ACHN (cell line): ENCODE results near the gene AASDH.

Source experiments
- DNase-seq: peaks from one replicate; pipeline ENCODE4 v3.0.0-alpha.2; 2015
- in situ Hi-C: cut with HindIII; loops from 2 replicates; pipeline ENCODE4 v1.10.0; 2017; ENCODE audit warnings: low sequenced_read_pairs, low pct_ligation_motif_present, low pct_unique_long_range_greater_than_20kb

AASDH gene

DNA sequence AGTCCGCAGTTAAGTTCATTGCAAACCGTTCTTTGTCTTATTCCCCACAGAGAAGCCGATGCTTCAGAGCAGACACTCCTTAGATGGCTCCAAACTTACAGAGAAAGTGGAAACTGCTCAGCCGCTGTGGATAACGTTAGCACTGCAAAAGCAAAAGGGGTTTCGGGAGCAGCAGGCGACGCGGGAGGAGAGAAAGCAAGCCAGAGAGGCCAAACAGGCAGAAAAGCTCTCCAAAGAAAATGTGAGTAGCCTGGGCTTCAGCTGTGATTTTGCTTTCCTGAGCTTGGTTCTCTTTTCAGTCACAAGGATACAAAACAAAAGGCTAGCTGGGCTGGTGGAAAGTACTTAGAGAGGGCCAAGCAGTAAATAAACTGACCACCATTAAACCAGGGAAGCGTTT is 64.0 kb downstream of the AASDH start:
- in situ Hi-C loops: no loop called here
- no peak for DNase-seq

DNA sequence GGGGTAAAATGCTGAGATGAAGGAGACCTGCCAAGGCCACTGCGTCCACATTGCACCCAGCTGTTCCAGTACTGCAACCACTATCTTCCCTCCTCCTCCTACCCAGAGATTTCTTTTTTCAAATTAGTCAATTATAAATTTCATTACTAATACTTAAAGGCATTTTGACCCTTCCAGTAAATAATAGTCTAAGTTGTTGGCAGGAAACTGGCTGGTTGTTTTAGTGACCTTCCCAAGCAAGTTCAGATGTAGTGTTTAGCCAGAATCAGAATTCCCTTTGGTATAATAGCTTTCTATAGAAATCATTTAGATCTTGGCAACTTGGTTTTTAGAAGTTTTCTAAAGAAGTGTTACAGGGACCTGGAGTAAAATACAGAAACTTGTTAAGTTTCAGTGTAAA is 66.0 kb downstream of the AASDH start:
- DNase-seq: no peak
- in situ Hi-C loops: no loop called here

DNA sequence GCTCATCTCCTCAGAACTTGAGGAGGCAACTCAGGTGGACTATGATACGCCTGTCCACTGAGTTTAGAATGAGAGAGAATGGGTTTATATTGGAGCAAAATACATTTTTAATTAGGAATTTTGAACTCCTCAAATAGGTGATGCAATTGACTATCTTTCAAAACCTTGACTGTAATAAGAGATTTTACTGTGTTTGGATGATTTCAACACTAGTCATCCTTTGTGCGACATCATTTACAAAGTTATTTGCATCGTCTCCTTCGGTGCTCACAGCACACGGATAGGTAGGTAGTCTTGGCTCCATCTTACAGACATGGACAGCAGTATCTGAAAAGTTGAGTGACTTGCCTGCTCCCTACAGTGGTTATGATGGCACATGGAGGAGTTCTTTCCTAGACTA is 67.0 kb downstream of the AASDH start:
- DNase-seq: no peak
- in situ Hi-C loops: no loop called here

DNA sequence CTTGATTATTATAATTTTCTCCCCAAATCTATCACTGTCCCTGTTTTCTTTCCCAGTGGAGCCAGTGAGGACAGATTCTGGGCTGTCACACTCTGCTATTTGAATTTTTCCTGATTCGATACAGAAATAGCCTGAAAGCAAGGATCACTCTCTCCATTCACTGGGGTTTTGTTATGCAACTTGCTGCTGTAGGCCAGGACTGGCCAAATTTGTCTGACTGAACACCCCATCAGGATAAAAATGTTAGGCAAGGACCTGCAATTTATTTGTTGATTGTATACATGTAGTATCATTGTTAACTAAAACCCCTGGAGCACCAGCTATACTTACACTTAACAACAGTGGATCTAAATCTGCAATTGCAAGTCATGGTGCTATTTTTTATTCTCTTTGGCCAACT is 68.7 kb downstream of the AASDH start:
- in situ Hi-C loops: no loop called here
- DNase-seq: no peak

DNA sequence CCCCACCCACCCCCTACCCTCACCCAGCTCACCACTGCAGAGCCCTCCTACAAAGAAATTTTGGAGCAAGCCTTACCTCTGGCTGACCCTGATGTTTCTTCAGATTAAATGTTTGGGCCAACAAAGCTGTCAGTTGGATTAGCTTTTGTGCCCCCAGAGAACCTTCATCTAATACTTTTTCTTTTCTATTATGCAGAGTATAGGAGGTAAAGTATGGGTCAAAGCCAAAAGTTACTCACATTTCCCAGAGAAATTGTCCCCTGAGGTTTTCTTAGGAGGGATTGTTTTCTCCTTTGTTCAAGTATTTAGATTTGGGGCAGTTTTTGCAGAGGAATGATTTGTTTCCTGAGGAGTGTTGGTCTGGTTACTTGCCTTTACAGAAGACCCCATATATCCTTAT is 69.5 kb downstream of the AASDH start:
- no peak for DNase-seq
- in situ Hi-C loops: no loop called here

DNA sequence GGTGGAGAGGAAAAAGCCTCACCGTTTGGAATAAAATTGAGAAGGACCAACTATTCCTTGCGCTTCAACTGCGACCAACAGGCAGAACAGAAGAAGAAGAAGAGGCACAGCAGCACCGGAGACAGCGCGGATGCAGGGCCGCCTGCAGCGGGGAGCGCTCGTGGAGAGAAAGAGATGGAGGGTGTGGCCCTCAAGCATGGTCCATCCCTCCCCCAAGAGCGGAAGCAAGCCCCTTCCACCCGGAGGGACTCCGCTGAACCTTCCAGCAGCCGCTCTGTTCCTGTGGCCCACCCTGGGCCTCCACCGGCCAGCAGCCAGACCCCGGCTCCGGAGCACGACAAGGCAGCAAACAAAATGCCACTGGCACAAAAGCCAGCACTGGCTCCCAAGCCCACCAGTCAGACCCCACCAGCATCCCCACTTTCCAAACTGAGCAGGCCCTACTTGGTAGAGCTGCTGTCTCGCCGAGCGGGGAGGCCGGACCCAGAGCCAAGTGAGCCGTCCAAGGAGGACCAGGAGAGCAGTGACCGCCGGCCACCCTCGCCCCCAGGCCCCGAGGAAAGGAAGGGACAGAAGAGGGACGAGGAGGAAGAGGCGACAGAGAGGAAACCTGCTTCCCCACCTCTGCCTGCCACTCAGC is 71.2 kb downstream of the AASDH start:
- in situ Hi-C loops: no loop called here
- DNase-seq: no peak

DNA sequence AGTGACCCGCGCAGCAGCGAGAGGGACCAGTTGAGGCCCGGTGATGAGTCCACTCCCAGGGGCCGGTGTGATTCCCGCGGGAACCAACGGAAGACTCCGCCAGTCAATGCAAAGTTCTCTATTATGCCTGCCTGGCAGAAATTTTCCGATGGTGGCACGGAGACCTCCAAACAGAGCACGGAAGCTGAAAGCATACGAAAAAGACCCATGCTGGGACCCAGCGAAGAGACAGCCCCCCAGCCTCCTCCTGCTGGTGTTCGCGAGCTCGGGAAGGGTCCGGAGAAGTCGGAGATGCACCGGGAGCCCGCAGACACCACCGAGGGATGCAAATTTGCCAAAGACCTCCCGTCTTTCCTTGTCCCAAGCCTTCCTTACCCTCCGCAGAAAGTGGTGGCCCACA is 71.7 kb downstream of the AASDH start:
- no peak for DNase-seq
- in situ Hi-C loops: no loop called here

DNA sequence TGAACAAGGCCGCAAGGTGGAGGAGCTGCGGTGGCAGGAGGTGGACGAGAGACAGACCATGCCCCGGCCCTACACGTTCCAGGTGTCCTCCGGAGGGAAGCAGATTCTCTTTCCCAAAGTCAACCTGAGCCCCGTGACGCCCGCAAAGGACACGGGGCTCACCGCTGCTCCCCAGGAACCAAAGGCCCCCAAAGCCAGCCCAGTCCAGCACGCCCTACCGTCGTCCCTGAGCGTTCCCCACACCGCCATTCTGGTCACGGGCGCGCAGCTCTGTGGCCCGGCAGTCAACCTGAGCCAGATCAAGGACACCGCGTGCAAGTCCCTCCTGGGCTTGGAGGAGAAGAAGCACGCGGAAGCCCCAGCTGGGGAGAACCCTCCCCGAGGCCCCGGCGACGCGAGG is 72.2 kb downstream of the AASDH start:
- no peak for DNase-seq
- in situ Hi-C loops: no loop called here

DNA sequence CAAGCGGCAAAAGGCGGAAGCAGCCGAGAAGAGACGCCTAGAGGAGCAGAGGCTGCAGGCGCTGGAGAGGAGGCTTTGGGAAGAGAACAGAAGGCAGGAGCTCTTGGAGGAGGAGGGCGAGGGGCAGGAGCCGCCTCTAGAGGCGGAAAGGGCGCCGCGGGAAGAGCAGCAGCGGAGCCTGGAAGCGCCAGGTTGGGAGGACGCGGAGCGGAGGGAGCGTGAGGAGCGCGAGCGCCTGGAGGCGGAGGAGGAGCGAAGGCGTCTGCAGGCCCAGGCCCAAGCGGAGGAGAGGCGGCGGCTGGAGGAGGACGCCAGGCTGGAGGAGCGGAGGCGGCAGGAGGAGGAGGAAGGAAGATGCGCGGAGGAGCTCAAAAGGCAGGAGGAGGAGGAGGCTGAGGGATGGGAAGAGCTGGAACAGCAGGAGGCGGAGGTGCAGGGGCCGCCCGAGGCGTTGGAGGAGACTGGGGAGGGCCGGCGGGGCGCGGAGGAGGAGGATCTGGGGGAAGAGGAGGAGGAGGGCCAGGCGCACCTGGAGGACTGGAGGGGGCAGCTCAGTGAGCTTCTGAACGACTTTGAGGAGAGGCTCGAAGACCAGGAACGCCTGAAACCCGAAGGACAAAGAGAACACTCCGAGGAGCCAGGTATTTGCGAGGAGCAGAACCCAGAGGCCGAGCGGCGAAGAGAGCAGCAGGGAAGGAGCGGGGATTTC is 72.9 kb downstream of the AASDH start:
- in situ Hi-C loops: no loop called here
- no peak for DNase-seq

DNA sequence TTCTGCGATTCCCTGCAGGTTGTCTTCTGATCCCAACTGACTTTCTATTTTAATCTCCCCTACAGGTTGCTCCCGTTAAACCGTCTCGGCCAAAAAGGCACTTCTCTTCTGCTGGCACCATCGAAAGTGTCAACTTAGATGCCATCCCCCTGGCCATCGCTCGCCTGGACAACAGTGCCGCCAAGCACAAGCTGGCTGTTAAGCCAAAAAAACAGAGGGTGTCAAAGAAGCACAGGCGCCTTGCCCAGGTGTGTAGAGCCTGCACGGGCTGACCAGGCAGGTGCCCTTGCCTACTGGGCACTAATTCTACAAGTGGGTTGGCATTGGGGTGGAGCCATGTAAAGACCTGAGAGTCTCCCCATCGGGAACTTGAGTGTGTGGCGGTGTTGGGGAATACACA is 74.2 kb downstream of the AASDH start:
- in situ Hi-C loops: no loop called here
- no peak for DNase-seq

DNA sequence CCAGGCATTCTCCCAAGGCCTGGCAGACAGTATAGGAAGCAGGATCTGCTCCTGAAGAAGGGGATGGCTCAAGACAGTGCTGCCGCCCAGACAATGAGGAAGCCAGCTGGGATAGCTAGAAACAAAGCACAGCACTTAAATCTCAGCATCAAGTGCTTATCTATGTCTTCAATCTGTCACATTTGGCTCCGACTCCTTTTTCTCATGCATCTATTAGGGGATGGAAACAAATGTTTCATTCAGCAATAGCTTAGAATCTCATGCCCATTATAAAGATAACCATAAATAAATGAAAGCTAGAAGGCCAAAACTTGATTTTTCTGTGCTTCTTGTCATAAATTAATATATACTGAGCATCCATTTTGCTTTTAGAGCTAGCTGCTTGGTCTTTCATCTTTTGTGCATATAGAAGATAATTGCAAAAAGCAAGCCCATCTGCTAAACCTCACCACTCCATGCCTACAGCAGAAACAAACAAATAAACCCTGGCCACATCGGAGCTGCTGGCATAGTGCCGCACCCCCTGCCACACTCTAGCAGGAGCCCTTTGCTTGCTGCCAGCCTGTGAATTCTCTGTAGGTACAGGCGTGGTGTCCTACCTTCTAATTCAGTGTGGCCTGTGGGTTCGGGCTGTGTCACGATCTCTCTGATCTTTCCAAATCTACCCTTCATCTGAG is 75.9 kb downstream of the AASDH start:
- in situ Hi-C loops: no loop called here
- DNase-seq: no peak

DNA sequence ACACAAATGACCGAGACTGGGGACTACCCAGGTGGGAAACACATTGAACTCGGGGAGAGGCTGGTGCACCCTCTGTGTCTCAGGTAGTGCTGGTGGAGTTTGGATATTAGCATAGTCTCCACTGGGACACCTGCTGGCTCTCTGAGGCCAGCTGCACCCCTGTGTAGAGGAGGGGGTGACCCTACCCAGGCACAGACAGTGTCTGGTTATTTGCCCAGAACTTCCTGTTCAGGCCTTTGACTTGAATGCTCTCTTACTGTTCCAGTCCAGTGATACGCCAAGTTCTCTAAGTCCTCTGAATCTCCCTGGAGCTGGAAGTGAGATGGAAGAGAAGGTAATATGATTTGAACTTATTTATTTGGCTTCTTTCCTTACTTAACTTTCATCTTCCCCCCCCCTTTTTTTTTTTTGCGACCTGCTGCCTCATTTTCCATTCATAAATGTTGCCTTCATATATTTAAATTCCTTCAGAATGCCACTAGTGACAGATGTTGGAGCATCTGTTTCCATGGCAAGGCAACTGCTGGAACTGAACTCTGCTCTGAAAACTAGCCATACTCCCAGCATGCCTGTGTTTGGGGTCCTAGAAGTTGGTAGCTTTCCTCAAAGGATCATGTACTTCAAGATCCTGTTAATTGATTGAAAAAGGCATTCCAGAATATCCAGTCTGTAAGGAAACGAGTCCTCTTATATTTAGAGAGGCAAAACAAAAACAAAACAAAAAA is 76.7 kb downstream of the AASDH start:
- no peak for DNase-seq
- in situ Hi-C loops: no loop called here

DNA sequence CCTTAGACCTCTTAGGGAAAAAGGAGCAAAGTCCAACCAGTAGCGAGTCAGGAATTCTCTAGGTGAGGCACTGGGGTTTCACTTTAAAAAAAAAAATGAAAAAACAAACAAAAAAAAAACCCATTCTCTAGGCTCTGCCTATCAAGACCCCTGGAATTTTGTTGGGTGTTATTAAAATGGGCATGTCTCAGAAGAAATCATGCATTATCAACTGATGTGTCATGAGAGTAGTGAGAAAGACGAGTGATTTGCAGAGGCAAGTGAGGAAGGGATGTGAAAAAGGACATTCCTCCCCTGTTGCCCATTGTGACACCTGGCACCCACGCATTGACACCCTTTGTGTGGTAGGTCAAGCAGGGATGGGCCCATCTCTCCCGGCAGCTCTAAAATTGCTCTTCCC is 78.9 kb downstream of the AASDH start:
- DNase-seq: no peak
- in situ Hi-C loops: no loop called here

DNA sequence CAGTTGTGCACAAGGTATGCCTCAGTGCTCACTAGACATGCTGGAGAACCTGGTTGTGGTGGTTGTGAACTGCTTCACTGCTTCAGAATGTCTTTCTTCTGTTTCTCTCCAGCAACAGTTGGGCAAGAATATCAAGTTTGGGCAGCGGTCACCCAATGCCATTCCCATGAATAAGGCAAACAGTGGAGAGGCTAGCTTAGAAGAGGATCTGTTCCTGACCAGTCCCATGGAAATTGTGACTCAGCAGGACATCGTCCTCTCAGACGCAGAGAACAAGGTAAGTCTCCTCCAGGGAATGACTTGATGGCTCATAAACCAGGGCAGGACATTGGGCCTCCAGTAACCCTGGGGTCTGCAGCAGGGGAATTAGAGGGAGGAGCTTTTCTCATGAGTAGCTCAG is 79.9 kb downstream of the AASDH start:
- DNase-seq: peak; percentile 82
- in situ Hi-C loops: no loop called here

DNA sequence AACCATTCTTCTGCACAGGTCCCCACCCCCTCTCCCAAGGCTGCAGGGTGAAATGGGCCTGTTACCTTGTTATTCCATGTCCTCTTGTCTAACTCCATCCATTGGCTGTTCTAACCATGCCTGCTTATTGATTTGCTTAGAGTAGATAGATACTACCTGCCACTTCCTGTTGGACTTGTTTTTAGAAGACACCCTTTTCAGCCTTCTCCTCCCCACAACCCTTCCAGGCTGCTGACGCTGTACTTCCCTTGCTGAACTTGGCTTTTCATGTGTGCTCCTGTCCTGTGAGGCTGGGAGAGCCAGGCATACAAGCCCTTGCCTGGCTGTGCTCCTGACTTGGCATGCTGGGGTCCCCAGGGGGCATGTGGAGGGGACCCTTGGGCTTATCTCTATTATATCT is 81.9 kb downstream of the AASDH start:
- in situ Hi-C loops: no loop called here

DNA sequence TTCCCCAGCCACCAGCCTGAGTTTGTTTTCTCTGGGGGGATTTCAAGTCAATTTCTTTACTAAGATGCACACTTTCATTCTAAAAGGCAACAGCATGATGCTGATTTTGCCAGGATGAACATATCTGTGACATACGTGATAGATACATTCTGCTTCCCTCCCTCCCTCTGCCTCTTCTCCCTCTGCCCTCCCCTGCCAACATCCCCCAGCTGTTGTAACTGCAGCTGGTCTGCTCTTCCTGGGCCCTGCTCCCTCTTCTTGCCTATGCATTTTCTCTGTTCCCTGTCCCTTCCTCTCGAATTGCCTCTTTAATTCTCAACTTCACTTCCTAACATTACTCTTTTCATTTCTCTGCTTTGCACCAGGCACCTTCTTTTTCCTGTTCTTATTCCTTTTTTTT is 83.4 kb downstream of the AASDH start:
- in situ Hi-C loops: no loop called here
- DNase-seq: no peak

More for the DNA sequence above, 81.9 kb downstream of the AASDH start:
- DNase-seq: no peak

DNA sequence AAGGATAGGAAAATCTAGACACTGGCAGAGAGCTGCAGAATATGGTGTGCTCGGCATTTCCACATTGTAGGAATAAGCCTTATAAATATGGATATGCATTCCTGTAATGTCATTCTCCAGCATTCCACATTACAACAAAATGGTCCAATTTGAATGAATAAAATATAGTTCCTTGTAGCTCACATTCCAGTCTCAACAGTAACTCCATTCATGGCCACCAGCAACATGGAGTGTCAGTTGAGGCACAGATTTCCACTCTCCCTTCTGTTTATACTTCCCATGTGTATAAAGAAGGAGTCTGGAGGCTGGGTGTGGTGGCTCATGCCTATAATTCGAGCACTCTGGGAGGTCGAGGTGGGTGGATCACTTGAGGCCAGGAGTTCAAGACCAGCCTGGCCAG is 84.5 kb downstream of the AASDH start:
- in situ Hi-C loops: no loop called here
- DNase-seq: no peak

DNA sequence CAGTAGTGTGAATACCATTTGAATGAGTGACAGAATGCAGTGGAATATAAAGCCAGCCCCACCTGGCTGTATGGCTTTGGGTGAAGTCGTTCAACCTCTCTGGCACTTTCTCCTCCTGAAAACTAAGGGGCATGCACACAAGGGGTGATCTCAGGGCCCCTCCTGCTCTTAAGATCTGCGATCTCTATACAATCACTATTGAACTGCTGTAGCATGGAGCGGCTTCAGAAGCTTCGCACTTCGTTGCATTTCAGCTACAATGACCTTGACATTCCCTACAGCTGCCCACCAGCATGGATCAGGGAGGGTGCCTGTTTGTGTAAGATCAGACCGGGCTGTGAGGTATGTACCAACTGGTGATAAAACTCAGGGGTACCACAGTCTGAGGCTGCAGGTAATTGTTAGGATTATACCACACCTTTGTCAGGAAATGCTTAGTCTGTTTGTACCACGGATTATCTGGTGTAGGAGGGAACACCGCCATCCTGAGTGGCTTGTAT is 85.2 kb downstream of the AASDH start:
- in situ Hi-C loops: no loop called here
- no peak for DNase-seq
